SKM-1 (cell line): Measurements from ENCODE around the gene TLE1.

Experiments used
- DNase-seq: peaks from one replicate; lab custom pipeline; 2025; ENCODE audit not compliant: unreplicated experiment; lab: John Stamatoyannopoulos, UW

Gene TLE1

DNA sequence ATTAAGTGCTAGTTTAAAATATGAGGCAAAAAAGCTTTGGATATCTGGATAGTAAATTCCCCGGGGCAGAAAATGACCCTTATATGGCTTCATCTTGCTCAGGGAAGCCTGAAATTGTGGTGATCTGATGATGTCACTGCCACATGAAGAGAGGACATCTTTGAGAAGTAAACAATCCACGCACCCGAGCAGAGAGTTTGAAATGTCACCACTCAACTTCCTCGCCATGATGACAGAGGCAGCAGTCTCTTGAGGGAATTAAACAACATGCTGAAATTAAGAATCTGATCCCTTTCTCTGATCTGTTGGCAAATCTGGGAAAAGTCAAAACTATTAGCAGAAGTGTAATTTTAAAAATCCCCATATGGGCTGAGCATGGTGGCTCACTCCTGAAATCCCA, 110.0 kb downstream of the TLE1 start:
- DNase-seq = no peak

GRCh38 chr9:81578606-81579005, 110.7 kb downstream of the TLE1 start:
- DNase-seq = no peak

GRCh38 chr9:81575956-81576355, 113.4 kb downstream of the TLE1 start:
- DNase-seq = no peak

DNA sequence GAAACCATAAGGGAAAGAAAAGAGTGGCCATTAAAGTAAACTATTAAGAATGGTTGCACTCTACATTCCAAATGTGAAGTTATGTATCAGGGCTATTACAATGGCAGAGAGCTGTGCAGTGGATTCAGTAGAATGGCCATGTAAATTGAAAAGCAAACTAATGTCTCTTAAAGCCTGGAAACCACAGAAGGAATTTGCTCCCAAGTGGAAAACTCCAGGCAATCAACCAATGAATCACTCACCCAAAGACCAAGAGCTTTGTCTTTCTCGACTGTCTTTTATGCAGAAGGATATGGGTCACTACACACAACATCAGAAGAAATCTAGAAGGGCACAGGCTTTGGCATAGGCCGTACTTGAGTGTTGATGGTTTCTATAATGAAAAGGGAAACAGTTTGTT, 114.9 kb downstream of the TLE1 start:
- DNase-seq = no peak

GRCh38 chr9:81573415-81574321, 115.7 kb downstream of the TLE1 start:
- DNase-seq = no peak

- no peak for DNase-seq
Observed at GRCh38 chr9:81570083-81570482, 119.3 kb downstream of the TLE1 start.

DNA sequence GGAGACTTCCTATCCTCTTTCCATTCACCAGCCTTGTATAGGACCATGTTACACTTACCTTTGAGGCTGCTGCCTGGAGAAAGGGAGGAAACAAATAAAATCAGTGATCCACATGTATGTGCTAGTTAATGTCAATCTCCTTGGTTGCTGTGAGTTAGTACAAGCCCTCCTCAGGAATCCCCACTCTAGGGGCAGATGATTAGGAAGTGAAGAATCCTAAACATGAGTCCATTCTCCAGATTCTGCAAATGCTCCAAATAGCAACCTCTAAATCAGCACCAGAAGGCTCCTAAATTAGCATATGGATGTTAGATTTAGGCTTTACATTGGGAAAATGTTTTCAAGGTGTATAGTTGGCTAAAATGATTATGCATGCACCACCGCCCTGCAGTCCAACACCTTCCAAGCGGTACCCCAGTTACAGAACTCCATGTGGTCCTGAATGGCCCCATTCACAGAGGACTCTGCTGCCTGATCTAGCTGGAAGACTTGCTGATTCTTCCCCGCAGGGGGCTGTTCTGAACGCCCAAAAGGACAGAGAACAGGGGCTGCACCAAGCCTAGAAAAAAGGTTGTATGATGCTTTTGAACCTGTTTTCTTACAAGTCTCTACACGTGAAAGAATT, 123.2 kb downstream of the TLE1 start:
- no peak for DNase-seq

- no peak for DNase-seq
Observed at GRCh38 chr9:81565609-81566008, 123.7 kb downstream of the TLE1 start.

- no peak for DNase-seq
Observed at GRCh38 chr9:81565144-81565543, 124.2 kb downstream of the TLE1 start.

DNA sequence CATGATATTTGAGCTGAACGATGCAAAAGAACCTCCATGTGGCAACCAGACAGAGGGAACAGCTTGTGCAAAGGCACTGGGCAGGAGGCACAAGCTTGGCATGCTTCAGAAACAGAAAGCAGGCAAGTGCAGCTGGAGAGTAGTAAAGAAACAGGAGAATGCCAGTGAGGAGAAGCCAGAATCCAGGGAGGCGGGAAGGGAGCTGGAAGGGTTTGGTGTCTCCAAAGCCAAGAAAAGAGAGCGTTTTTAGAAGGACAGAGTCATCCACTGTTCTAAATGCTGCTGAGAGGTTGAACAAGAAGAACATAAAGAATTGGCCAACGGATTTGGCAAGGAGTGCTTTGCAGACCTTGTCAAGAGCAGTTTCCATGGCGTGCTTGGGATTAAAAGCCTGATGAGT, 124.7 kb downstream of the TLE1 start:
- DNase-seq = no peak

- no peak for DNase-seq
Observed at GRCh38 chr9:81563739-81564138, 125.6 kb downstream of the TLE1 start.

GRCh38 chr9:81563020-81563407, 126.3 kb downstream of the TLE1 start:
- DNase-seq = no peak

- no peak for DNase-seq
Observed at GRCh38 chr9:81562231-81563019, 126.9 kb downstream of the TLE1 start.

DNA sequence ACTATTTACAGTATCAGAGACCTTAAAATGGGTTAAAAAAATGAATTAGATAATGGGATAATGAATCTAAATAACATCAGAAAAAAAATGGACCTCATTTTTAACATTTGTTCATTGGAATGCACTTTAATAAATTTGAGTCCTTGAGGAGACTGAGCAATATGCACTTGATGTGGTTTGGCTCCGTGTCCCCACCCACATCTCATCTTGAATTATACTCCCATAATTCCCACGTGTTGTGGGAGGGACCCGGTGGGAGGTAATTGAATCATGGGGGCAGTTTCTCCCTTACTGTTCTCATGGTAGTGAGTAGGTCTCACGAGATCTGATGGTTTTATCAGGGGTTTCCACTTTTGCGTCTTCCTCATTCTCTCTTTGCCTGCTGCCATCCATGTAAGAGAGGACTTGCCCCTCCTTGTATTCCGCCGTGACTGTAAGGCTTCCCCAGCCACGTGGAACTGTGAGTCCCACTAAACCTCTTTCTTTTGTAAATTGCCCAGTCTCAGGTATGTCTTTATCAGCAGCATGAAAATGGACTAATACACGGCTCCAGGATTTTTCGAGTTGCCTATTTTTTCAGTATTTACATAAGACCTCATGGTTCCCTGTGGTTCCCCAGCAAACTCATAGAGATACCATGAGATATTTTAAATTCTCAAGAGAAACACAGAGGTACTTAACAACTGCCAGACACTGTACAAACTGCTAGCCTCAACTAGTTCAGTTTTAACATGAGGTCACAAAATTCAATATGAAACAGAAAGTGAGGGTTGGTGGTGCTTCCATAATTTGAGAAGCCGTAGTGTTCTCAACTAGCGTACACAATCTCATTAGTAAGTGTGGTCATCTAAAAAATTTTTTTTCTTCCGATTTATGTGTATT, 128.3 kb downstream of the TLE1 start:
- DNase-seq = no peak

GRCh38 chr9:81559709-81560108, 129.6 kb downstream of the TLE1 start:
- DNase-seq = no peak

DNA sequence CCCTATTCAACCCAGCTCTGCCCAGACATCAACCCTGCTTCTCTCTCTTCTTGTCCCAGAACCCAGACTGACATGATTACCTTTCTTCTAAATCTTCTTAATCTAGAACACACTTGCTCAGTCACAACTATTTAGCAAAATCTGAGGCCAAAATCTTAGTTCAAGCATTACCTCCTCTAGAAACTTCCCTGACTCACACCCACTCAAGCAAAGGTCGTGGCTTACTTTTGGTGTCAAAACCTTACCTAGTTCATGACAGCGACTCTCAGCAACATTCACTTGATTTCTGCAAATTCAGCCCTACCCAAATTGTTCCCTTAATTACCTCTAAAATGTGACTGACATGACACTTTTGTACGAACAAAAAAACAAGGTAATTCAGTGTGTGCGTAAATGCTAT, 130.2 kb downstream of the TLE1 start:
- no peak for DNase-seq

DNA sequence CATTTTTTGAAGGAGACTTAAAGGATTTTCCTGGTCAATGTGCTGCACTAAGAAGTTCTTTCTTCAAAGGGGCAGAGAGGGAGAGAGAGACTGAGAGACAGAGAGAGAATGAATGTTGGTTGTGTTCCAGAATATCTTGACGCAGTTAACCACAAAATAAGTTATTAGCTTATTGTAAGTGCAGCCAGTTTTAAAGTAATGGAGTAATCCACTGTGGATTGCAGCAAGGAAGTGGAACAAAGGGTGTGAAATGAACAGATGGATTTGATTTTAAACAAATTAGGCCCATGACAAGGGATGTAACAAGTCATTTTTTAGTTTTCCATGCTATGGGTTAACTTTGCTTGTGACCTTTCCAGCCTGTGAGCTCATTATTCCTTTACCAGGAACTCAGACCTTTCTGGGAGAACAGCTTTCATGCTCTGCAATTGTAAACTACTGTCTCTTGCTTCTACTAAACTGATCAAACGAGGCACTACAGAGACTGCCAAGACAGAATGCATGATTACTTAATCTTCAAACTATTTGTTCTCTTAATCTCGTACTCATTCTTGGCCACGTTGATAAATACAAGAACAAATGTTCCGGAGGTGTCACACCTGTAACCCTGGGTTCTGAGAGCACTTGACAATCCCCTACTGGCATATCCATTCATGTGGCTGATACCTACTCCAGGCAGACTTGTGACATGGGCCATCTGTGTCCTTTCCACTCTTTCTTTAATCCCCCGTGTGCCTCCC, 131.1 kb downstream of the TLE1 start:
- DNase-seq = no peak

GRCh38 chr9:81557452-81558090, 131.8 kb downstream of the TLE1 start:
- no peak for DNase-seq

DNA sequence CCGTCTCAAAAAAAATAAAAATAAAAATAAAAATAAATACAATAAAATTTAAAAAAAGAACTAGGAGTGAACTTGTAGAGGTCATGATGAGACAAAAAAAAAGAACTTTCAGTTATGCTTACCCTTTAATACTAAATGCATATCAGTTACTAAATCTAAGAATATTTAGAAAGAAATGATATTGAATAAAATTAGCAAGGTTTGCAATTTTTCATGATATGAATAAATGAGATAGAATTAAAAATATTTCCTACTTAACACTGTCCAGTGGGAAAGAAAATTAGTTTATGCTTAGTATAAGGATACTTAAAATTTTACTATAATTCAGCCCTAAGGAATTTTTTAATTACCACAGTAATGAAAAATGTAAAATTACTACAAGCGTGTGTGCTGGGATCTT, 132.4 kb downstream of the TLE1 start:
- no peak for DNase-seq

- DNase-seq = no peak
Observed at GRCh38 chr9:81552581-81552991, 136.8 kb downstream of the TLE1 start.
